Midbrain (tissue), 1 donor: ENCODE data around the gene DTNBP1.

Source experiments
- DNase-seq: peaks from one replicate; lab custom pipeline; 2025; lab: John Stamatoyannopoulos, UW

The DTNBP1 gene

DNA sequence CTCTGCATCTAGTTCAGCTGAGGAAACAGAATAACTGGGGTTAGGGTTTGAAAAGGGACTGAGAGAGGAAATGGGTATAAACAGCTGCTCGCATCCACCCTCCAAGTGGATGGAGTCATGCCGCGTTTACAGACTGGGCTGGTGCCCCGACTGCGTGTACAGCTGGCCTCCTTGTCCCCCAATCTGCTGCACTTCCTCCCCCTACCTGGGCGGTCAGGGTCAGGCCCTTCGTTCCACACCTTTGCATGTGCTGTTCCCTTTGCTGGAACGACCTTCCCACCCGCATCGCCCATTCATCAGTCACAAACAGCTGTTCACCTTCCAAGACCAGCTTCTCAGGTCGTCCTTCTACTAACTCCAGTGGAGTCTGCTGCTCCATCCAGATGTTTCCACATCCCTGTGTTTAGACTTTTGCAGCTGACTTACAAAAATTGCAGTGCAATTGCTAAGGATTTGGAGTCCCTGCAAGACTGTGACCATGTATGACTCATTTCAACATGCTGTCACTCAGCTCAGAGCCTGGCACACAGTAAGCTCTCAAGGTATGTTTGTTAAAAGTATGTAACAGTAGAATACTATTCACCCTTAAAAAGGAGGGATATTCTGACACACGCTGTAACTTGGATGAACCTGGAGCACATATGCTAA, 129.3 kb downstream of the DTNBP1 start:
- no peak for DNase-seq

DNA sequence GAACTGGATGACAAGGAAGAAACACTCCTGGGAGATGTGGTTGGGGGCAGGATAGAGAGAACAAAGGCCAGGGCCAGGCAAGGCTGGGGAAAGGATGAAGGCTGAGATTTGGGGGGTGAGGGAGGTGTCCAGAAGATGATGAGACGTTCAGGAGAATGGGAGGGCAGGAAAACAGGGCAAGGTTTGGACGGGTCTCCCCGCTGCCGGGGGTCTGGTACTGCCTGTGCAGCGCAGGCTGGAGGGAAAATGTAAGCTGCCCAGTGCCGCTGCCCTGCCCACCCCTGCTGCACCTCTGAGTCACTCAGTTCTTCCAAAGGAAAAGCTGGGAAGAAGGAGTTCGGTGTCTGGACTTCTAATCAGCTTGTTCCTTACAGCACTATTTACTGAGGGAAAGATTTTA, 130.9 kb downstream of the DTNBP1 start:
- no peak for DNase-seq

GRCh38 chr6:15530411-15530810, 132.4 kb downstream of the DTNBP1 start:
- DNase-seq = no peak

DNA sequence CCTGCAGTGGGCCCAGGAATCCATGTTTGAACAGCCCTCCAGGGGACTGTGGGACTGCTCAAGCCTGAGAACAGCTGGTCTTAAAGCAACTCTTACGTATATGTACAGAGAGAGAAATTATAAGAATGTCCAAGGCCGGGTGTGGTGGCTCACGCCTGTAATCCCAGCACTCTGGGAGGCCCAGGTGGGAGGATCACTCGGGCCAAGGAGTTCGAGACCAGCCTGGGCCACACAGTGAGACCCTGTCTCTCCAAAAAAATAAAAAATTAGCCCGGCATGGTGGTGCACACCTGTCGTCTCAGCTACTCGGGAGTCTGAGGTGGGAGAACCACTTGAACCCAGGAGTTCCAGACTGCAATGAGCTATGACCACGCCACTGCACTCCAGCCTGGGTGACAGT, 134.0 kb downstream of the DTNBP1 start:
- DNase-seq = no peak

DNA sequence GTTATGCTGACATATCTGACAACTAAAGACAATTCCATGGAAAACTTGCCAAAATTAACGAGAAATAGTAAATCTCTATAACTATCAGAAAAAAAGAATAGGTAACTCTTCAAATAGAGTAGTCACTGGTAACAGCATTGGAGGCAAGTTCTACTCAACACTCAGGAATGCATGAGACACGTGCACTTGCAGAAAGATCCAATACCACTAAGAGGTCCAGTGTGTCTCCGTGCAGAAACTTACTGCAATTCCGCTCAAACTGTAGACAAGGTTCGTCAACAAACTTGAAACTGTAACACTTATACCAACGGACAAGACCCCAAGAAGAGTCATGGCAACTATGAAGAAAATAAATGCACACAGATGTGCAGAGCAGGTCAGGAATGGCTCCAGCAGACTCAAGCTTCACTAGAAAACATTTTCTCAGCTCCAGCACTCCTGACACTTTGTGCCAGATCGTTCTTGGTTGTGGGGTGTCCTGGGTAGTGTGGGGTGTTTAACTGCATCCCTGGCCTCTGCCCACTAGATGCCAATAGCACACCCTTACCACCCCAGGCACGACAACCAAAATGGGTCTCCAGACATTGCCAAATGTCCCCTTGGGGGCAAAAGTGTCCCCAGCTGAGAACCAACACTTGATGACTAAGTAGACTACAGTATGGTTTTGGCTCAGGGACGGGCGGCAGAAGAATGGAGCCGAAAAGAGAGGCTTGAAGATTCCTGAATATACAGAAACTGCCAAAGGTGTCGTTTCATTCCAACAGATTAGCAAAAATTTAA, 134.8 kb downstream of the DTNBP1 start:
- DNase-seq = no peak

DNA sequence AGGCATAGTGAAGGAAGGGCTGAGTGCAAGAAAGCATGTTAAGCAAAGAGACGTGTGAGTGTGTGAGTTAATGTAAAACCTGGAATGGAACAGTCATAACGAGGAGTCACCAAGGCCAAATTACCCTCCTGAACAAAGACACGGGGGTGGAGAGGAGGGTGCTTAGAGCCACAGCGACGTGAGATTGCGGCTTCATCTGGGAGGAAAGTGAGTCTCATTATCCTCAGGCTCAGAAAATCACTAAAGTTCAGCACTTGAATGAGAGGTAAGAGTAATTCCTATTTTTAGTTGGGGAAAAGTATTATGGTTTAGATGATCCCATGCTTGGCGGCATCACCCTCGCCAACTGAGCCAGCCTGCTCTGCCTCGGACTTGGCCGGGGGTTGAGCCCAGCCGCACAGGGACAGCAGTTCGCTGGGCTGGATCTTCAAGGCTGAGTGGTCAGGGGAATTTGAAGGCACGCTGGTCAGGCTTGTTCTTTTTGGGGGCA, 136.6 kb downstream of the DTNBP1 start:
- DNase-seq = no peak

- DNase-seq = no peak
Measured at GRCh38 chr6:15524861-15525401, 137.9 kb downstream of the DTNBP1 start.

GRCh38 chr6:15523679-15524630, 138.9 kb downstream of the DTNBP1 start:
- no peak for DNase-seq

GRCh38 chr6:15522856-15523529, 139.8 kb downstream of the DTNBP1 start:
- DNase-seq = no peak

DNA sequence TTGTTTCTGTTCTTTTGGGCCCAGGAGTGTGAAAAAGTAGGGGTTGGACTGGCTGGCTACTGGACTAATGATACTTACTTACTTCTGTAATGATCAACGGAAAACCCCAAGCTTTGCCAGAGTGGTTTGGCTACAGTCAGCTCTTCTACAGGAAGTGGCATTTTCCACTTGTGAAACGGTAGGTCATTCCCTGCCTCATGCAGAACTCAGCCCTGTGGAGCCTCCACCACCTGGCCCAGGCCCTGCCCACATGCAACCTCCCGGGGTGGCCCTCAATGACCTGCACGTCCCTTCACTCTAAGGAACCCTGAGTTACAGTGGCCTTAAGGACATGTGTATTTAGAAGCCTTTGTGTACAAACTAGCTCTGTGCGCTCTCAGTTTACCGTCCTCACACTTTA, 140.4 kb downstream of the DTNBP1 start:
- no peak for DNase-seq

DNA sequence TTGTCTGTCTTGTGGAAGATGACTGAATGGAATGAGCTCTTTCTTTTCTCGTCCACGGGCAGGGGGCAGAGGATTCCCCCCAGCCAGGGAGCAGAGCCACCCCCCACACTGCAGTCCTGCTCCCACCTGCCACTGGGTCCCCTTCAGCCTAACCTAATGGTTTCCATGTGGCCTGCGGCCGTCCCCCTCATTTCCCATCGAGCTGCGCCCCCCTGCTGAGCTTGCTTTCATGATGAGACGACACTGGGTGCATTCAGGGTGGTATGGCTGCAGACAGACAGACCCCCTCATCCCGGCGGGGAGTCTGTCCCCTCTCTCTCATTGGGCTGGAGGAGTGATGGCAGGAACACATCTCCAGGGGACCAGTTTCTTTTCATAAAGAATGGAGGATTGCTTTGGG, 140.8 kb downstream of the DTNBP1 start:
- no peak for DNase-seq

DNA sequence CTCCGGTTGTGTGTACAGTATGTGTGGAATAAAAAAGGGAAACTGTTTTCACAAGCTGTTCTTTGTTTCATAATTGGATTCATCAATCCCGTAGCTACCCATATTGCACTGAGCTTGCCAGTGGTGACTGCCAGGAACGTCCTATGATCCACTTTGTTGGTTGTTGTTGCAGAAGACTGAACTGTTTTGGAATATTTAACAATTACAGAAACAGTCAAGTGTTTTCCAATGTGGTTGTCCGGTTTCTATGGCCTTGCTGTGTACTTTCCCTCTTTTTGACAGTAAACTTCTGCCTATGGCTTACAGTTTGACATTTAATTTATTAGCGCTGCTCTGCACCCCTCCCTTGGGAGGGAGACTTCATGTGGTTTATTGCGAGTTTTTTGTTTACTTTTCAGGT, 141.2 kb downstream of the DTNBP1 start:
- DNase-seq = no peak

DNA sequence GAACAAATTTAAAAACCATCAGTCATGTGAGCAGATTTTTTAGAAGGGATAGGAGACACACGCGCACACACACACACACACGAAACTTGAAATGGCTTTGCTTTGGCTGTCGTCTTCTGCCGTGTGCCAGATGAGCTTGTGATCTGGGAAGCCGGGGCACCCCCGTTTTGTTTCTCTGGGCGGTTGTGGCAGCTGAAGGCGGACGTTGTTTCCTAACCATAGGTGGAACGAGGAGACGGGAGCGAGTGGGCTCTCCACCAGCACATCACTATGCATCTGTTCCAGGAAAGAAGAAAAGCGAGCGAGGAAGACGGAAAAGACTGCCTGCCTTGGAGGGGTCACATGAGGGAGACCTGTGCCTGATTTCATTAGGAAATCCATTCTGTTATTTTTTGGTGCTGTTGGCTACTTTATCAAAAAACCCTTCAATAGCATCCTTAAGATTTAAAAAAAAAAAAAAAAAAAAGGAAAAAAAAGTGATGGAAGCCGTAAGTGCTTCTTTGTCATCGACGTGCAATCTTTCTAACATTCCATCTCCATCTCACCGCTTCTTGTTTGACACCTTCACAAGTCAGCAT, 142.1 kb downstream of the DTNBP1 start:
- DNase-seq = no peak

DNA sequence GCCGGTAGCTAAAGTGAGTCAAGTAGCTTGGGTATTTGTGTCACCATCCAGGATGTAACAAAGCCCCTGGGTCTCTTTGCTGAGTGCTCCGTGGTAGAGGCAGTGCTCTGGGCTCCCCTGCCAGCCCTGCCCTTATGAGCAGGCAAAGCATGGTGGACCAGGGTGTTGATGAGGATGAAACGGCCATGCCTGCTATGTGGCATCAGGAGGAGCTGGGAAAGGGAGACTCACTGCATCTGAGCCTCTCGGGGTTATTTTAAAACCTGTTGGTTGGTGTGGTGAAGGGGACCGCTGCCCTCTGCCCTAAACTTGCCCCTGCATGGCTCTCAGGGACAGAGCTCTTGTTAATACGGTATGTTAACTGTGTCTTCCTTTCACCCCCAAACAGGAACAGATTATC, 143.1 kb downstream of the DTNBP1 start:
- DNase-seq = no peak

- no peak for DNase-seq
Measured at GRCh38 chr6:15518878-15519277, 143.9 kb downstream of the DTNBP1 start.

- no peak for DNase-seq
Measured at GRCh38 chr6:15518057-15518456, 144.8 kb downstream of the DTNBP1 start.

DNA sequence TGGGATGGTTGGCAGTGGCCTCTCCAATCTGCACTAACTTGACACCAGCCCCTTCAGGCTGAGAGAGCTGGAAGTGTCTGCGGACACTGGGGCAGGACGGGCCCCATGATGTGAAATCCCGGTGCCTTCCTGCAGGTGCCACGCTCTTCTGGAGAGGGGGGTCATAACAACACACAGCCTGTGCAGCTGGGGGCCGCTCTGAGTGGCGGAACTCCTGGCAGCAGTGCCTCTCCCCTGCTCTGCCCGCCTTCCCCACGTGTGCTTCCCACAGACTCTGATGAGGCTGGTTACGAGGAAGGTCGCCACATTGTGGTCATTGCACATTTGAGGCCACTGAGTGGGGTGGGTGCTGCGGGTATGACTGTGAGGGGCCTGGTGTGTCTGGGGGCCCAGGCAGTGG, 145.2 kb downstream of the DTNBP1 start:
- no peak for DNase-seq

- DNase-seq = no peak
Measured at GRCh38 chr6:15516923-15517560, 145.8 kb downstream of the DTNBP1 start.

DNA sequence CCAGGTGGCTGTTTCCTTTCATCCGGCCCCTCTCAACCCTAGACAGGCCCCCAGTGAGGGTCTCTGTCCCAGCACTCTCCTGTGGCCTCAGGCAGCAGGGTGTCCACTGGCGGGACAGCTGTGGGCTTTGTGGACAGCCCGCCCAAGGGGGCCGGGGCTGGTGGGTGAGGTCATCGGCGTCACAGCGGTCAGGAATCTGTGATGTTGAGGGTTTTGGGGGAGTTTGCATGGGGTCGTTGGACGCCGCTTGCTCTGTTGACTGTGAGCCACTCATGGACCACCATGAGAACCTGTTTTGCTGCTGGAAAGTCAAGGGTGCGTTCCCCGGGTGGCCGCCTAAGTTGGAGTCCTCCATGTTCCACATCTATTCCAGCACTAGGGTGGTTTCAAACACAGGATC, 146.4 kb downstream of the DTNBP1 start:
- no peak for DNase-seq

- peak; percentile 20 for DNase-seq
Measured at GRCh38 chr6:15515660-15516375, 147.0 kb downstream of the DTNBP1 start.
